SK-N-SH (cell line): Measurements from ENCODE around the gene RAB23. TPM values are rescaled to one million over a fixed set of nuclear protein-coding genes. Genes with fewer than 3 reads are reported as not detected.

Experiments used
- CTCF ChIA-PET: fragments of 300-600, 350-600 bp; formaldehyde crosslinking; extraction: SDS; loops from one replicate; lab custom pipeline; 2021; lab: Yijun Ruan, JAX
- POLR2A ChIA-PET: fragments of 350-600 bp; sonication (Branson Sonifier 250); formaldehyde crosslinking; extraction: SDS; loops from one replicate; lab custom pipeline; 2020; ENCODE audit warnings: antibody characterized with exemption, inconsistent platforms; lab: Yijun Ruan, JAX
- DNase-seq: peaks from one replicate; pipeline ENCODE4 v3.0.0; 2012
- H2AFZ ChIP-seq: fragments of 200-600 bp; sonication (generic); 2 replicates; pipeline ENCODE4 v1.8.1; 2016; ENCODE audit warnings: antibody characterized with exemption, mild to moderate bottlenecking, low read depth
- H3F3A ChIP-seq: fragments of 200-600 bp; sonication (generic); replicated peaks from 2 replicates; pipeline ENCODE3; 2016; ENCODE audit warnings: antibody characterized with exemption, mild to moderate bottlenecking; ENCODE audit not compliant: insufficient read depth
- H3K27ac ChIP-seq, 2 experiments: fragments of 200-500 bp in 1 of 2; fragments of 200-600 bp in 1 of 2; sonication (Bioruptor generic) in 1 of 2; sonication (generic), shearing (Covaris generic) in 1 of 2; 2 replicates each; pipeline versions ENCODE4 v1.5.1 to v1.6.1; 2014 to 2016; ENCODE audit warnings: low read depth in 2 of 2, inconsistent platforms in 1 of 2, low read length in 1 of 2, mild to moderate bottlenecking in 1 of 2, mixed read lengths in 1 of 2
- H3K27me3 ChIP-seq: fragments of 200-600 bp; sonication (generic), shearing (Covaris generic); 2 replicates; pipeline ENCODE4 v1.6.1; 2016; ENCODE audit warnings: mixed run types; ENCODE audit not compliant: insufficient read depth
- H3K36me3 ChIP-seq, 2 experiments: fragments of 200-500 bp in 1 of 2; fragments of 200-600 bp in 1 of 2; sonication (Bioruptor generic) in 1 of 2; sonication (generic) in 1 of 2; replicated peaks in 1 of 2; 2 replicates each; pipeline versions ENCODE3 to v1.5.1; 2014 to 2016; ENCODE audit warnings: low read length in 1 of 2, mild to moderate bottlenecking in 1 of 2; ENCODE audit not compliant: insufficient read depth in 2 of 2, control insufficient read depth in 1 of 2
- H3K4me1 ChIP-seq, 2 experiments: fragments of 200-500 bp in 1 of 2; fragments of 200-600 bp in 1 of 2; sonication (Bioruptor generic) in 1 of 2; sonication (generic), shearing (Covaris generic) in 1 of 2; 2 replicates each; pipeline versions ENCODE4 v1.5.1 to v1.6.1; 2014 to 2016; ENCODE audit warnings: low read depth in 1 of 2, low read length in 1 of 2, mixed run types in 1 of 2; ENCODE audit not compliant: insufficient read depth in 2 of 2, control insufficient read depth in 1 of 2
- H3K4me2 ChIP-seq: fragments of 200-600 bp; sonication (generic), shearing (Covaris generic); 2 replicates; pipeline ENCODE4 v1.6.1; 2017; ENCODE audit warnings: mixed run types
- H3K4me3 ChIP-seq, 2 experiments: fragments of 200-500 bp in 1 of 2; fragments of 200-600 bp in 1 of 2; sonication (Bioruptor generic) in 1 of 2; sonication (generic), shearing (Covaris generic) in 1 of 2; 2 replicates each; pipeline versions ENCODE4 v1.5.1 to v1.8.1; 2014 to 2016; ENCODE audit warnings: low read depth in 2 of 2, inconsistent platforms in 1 of 2, low read length in 1 of 2, mild to moderate bottlenecking in 1 of 2, mixed read lengths in 1 of 2, moderate library complexity in 1 of 2
- H3K79me2 ChIP-seq: fragments of 200-600 bp; sonication (generic); 2 replicates; pipeline ENCODE4 v1.8.1; 2017; ENCODE audit warnings: mild to moderate bottlenecking; ENCODE audit not compliant: insufficient read depth
- H3K9ac ChIP-seq: fragments of 200-600 bp; sonication (generic); 2 replicates; pipeline ENCODE4 v1.6.1; 2017; ENCODE audit warnings: mixed run types
- H3K9me2 ChIP-seq: fragments of 200-600 bp; sonication (generic); 2 replicates; pipeline ENCODE4 v1.6.1; 2017; ENCODE audit warnings: mixed run types
- H3K9me3 ChIP-seq: fragments of 200-600 bp; sonication (generic); 2 replicates; pipeline ENCODE4 v1.6.1; 2017; ENCODE audit warnings: mixed run types, mild to moderate bottlenecking, moderate library complexity
- H4K20me1 ChIP-seq: fragments of 200-600 bp; sonication (generic); 2 replicates; pipeline ENCODE4 v1.6.1; 2017; ENCODE audit warnings: mild to moderate bottlenecking, mixed run types; ENCODE audit not compliant: insufficient read depth
- FOSL2 ChIP-seq: IDR thresholded peaks from 2 replicates; pipeline ENCODE4 v1.4.0; 2012; ENCODE audit warnings: low read depth, mild to moderate bottlenecking, moderate library complexity, borderline replicate concordance
- FOXJ3 ChIP-seq: sonication (generic); formaldehyde crosslinking; IDR thresholded peaks from 2 replicates; pipeline ENCODE4 v1.5.1; 2020; ENCODE audit warnings: mild to moderate bottlenecking, missing genetic modification reagents
- MXI1 ChIP-seq: IDR thresholded peaks from 2 replicates; pipeline ENCODE4 v1.6.1; 2012; ENCODE audit warnings: mild to moderate bottlenecking, low read depth, low read length, improper control_type of control experiment
- POLR2AphosphoS5 ChIP-seq: IDR thresholded peaks from 2 replicates; pipeline ENCODE4 v1.6.1; 2012; ENCODE audit warnings: low read depth, low read length
- REST ChIP-seq: IDR thresholded peaks from 2 replicates; pipeline ENCODE4 v1.6.1; 2012; ENCODE audit warnings: mild to moderate bottlenecking, low read depth, low read length, moderate library complexity
- TEAD4 ChIP-seq: IDR thresholded peaks from 2 replicates; pipeline ENCODE4 v1.4.0; 2012; ENCODE audit warnings: mild to moderate bottlenecking, borderline replicate concordance; ENCODE audit not compliant: insufficient read depth
- WGBS: methylation state at CpG from one replicate; pipeline ENCODE4 v1.1.6; 2017; ENCODE audit warnings: low lambda C conversion rate; 5-methylcytosine and 5-hydroxymethylcytosine counted together
- polyA plus RNA-seq, 3 experiments: library from polyadenylated mRNA; depleted of rRNA; stranded (reverse); fragments of >200 nt; gene quantifications; 2 replicates each; pipeline ENCODE4 v1.2.3, GENCODE V29; 2012
- TF ChIP-seq, protein P1 (sequence below): IDR thresholded peaks from 2 replicates; pipeline ENCODE4 v1.4.0; 2012; ENCODE audit warnings: low read depth, borderline replicate concordance

Gene RAB23
- polyA plus RNA-seq, 1 of the 3 experiments (the other 2 are of a cell fraction) = 6.6 TPM

DNA sequence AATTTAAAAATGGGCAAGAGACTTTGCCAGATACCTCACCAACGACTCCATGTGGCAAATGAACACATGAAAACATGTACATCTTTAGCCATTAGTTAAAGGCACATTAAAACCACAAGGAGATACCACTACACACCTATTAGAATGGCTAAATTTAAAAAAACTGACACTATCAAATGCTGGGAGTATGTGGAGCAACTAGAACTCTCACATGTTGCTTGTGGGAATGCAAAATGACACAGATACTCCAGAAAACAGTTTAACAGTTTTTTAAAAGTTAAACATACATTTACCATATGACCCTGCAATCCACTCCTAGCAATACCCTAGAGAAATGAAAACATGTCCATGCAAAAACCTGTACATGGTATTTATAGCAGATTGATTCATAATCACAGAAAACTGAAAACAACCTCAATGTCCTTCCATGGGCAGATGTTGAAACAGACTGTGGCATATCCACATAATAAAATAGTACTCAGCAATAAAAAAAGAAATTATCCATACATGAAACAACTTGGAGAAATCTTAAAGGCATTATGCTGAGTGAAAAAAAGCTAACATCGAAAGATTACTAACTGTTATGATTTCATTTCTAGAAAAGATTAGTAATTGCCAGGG, 1.9 kb downstream of the RAB23 start:
- DNase-seq = no peak
- H3K4me1 ChIP-seq = peaks cover 0 to 7% of the 10 kb centered on the region in 2 experiments; a peak in 2 of 4 replicates
- H3K9me3 ChIP-seq = 0 out of 2 replicates have a peak, but pooled peaks cover 7% of the 10 kb centered on the region
- no peaks in the 10 kb centered on the region for H3K9me2 ChIP-seq
- no peaks in the 10 kb centered on the region for H4K20me1 ChIP-seq
- H2AFZ ChIP-seq = no peak overlapping the region
- H3K4me3 ChIP-seq = peak overlapping the region in 1 of 2 experiments; percentile 99; a peak in 1 of 4 replicates
- ChIA-PET CTCF (interaction anchor here (1.1 to 1.7 kb wide), 2 partner anchors 316 to 317 kb away, joined by 4 read pairs; no protein-coding TSS in a partner anchor), POLR2A (no interaction called here)
- H3K36me3 ChIP-seq = peaks cover 0 to 28% of the 10 kb centered on the region in 2 experiments
- no peak overlapping the region for H3K27ac ChIP-seq
- 95% methylated on average over 2 of the region's 2 CpGs for WGBS
- no peak overlapping the region for H3K4me2 ChIP-seq
- no peaks in the 10 kb centered on the region for H3K27me3 ChIP-seq
- H3F3A ChIP-seq = peaks cover 18% of the 10 kb centered on the region
- peaks cover 66% of the 10 kb centered on the region for H3K79me2 ChIP-seq
- no peak overlapping the region for H3K9ac ChIP-seq
- no peak for TF ChIP-seq FOSL2
- TF ChIP-seq REST = no peak
- TF ChIP-seq TEAD4 = no peak
- TF ChIP-seq POLR2AphosphoS5 = no peak

DNA sequence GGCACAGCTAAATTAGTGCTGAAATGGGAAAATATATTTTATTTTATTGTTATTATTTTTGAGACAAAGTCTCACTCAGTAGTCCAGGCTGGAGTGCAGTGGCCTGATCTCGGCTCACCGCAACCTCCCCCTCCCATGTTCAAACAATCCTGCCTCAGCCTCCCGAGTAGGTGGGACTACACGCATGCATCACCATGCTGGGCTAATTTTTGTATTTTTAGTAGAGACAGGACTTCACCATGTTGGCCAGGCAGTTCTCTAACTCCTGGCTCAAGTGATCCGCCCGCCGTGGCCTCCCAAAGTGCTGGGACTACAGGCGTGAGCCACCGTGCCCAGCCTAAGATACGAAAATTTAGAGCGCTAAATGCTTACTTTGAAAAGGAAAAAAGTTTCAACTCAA, 4.8 kb downstream of the RAB23 start:
- CTCF ChIA-PET = interaction anchor here (1.5 kb wide), 1 partner anchor 9 kb away, joined by 3 read pairs; no protein-coding TSS in a partner anchor
- no peak for TF ChIP-seq MXI1
- no peak for TF ChIP-seq FOXJ3 (CRISPR knock-in tag)
- TF ChIP-seq, protein P1, sequence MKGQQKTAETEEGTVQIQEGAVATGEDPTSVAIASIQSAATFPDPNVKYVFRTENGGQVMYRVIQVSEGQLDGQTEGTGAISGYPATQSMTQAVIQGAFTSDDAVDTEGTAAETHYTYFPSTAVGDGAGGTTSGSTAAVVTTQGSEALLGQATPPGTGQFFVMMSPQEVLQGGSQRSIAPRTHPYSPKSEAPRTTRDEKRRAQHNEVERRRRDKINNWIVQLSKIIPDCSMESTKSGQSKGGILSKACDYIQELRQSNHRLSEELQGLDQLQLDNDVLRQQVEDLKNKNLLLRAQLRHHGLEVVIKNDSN = no peak
- no peaks in the 10 kb centered on the region for H4K20me1 ChIP-seq

More for the DNA sequence above, 4.8 kb downstream of the RAB23 start:
- Histone ChIP-seq H3K9ac (no peak overlapping the region), H3K4me1 (peaks cover 0 to 3% of the 10 kb centered on the region in 2 experiments; a peak in 1 of 4 replicates), H3K79me2 (peaks cover 96% of the 10 kb centered on the region), H3K4me2 (no peak overlapping the region), H3K27me3 (no peaks in the 10 kb centered on the region), H3F3A (peaks cover 13% of the 10 kb centered on the region), H3K36me3 (peaks cover 0 to 31% of the 10 kb centered on the region in 2 experiments), H3K9me2 (no peaks in the 10 kb centered on the region), H3K9me3 (0 out of 2 replicates have a peak, but pooled peaks cover 7% of the 10 kb centered on the region), H3K4me3 (no peak overlapping the region), H2AFZ (no peak overlapping the region), H3K27ac (no peak overlapping the region)
- WGBS = 98% methylated on average over 11 of the region's 11 CpGs
- POLR2A ChIA-PET = no interaction called here
- no peak for DNase-seq
